Gastroesophageal sphincter (tissue), 2 donors: ENCODE data around the gene SELENOS.

ENCODE experiments used
- POLR2A ChIP-seq, 2 donors: fragments of 450-650 bp; IDR thresholded peaks; one replicate each; pipeline ENCODE4 v1.6.1; 2017; ENCODE audit warnings: antibody characterized with exemption in 2 of 2, mild to moderate bottlenecking in 2 of 2, moderate library complexity in 1 of 2
- POLR2AphosphoS5 ChIP-seq: sonication (generic); formaldehyde crosslinking; IDR thresholded peaks from one replicate; pipeline ENCODE4 v1.6.1; 2017; ENCODE audit warnings: antibody characterized with exemption

DNA sequence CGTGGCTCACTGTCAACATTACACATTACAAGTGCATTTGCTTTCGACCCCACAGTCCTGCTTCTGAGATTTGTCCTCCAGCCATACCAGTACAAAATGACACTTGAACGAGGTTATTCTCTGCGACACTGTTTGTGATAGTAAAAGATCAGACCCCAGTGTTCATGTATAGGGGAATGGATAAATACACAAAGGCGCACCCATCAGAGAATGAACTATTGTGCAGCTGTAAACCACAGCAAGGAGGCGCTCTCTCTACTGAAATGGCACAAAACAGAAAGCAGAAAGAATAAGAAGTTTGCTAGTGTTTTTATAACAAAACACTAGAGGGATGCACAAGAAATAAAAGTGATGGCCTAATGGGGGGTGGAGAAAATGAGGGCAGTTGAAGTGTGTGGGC is 20.5 kb downstream of the SELENOS start:
- TF ChIP-seq POLR2A (IDR thresholded peaks at IDR 0.05) (no peak), POLR2AphosphoS5 (no peak)
